ENCODE results near the gene ODAD4.
A peak's percentile ranks its signal among the peaks of the same experiment; 100 is the strongest.
"Not testable (repeated sequence)": the region's sequence is repeated elsewhere in the genome, so short reads cannot be mapped to it uniquely, and the experiment has no call there.

The ODAD4 gene

DNA sequence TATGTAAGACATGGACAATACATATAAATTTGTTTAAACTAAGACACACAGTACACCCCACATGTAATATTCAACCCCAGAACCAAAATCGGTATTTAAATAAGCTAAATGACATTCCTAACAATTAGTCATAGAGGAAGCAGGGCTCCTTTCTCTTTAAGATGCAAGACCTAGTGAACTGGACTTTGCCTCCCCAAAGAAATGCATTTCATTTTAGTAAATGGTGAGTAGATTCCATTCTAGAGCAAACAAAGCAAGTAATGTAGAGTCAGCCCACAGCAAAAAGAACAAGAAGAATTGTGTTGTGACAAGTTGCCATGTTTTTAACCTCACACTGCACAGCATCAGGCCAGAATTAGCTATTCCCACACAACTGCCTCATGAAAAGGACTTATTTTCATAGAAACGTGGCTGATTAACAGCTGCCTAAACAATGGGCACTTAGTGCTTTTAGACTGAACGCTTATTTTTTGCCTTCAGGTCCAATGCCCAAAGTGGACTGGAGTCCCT is 72.4 kb downstream of the ODAD4 start:
- DNase-seq (ENCODE audit: low spot score) = peak; percentile 22

GRCh38 chr17:42005166-42005565 is 74.7 kb downstream of the ODAD4 start:
- DNase-seq (ENCODE audit: low spot score) = no peak

DNA sequence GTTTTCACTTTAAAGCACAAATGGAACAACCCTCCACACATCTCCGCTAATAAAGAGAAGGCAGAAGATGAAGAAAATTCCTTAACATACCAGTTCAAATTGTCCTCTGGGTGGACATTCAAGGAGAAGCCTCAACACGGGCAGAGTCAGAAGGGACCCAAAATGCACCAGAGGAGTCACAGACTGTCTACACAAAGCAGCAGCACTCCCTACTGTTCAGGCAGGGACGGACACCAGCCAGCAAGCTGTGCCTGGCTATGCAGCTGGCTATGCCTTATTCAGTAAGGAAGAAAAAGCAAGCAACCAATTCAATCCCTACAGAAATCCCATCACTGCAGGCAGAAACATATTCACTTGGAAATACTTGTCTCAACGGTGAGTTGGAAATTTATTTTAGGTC is 78.8 kb downstream of the ODAD4 start:
- no peak for DNase-seq (ENCODE audit: low spot score)

GRCh38 chr17:42010266-42010680 is 79.9 kb downstream of the ODAD4 start:
- not testable (repeated sequence) for DNase-seq (ENCODE audit: low spot score)

DNA sequence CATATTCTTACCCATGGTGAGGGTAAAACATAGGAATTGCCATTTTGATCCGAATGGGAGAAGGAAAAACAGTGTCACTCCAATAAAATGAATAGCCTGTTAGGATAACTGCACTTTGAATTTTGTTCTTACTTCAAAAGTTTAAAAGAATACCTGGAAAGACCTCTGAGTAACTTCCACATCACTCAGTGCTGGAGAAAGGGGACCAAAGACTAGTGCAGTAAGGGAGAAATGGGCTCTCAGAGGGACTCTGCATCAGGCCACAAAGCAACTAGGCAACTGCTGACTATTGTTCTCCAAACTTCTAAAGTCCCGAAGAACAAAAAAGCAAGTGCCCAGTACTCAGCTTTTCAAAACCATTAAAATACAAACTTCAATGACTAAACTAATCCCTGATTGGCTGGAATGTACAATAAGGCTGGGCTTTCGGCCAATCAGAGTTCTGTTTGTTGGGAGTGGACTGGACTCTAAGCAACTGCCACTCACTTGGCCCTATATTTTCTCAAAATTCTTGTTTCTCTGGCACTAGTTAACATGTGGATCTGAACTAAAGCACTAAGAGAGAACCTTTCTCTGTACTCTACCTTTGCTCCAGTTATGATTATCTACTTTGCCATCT is 80.6 kb downstream of the ODAD4 start:
- DNase-seq (ENCODE audit: low spot score) = no peak

DNA sequence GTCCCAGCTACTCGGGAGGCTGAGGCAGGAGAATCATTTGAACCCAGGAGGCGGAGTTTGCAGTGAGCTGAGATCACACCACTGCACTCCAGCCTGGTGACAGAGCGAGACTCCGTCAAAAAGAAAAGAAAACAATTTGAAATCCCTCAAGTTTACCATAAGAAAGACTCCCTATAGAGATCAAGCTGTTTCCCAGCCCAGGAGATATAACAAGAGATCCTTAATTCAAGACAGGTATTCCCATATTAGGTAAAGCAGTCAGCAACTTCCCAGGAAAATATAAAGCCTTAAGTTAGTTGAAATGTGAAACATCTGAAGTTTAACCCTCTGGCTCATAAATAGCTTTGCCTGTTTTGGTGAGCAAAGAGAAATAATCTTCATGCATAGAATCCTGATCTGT is 81.9 kb downstream of the ODAD4 start:
- not testable (repeated sequence) for DNase-seq (ENCODE audit: low spot score)

DNA sequence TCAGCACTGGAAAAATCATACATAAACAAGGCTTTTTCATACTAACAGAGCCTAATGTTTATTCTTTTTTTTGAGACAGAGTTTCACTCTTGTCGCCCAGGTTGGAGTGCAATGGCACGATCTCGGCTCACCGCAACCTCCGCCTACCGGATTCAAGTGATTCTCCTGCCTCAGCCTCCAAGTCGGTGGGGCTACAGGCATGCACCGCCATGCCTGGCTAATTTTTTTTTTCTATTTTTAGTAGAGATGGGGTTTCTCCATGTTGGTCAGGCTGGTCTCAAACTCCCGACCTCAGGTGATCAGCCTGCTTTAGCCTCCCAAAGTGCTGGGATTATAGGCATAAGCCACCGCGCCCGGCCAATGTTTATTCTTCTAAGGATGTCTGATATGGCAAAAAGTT is 83.3 kb downstream of the ODAD4 start:
- not testable (repeated sequence) for DNase-seq (ENCODE audit: low spot score)

All from SW480 (cell line).